Neural cell (in vitro differentiated cells): ENCODE data around the gene SPON1. TPM values are rescaled to one million over a fixed set of nuclear protein-coding genes. Genes with fewer than 3 reads are reported as not detected.

Source experiments
- H2AFZ ChIP-seq: fragments of 200-600, 300-800 bp; sonication (generic), shearing (Covaris generic); 2 replicates; pipeline ENCODE4 v1.6.0; 2014; ENCODE audit warnings: low read depth, mild to moderate bottlenecking, antibody characterized with exemption, low read length, moderate library complexity
- H3F3A ChIP-seq: fragments of 200-600 bp; shearing (Covaris generic); 2 replicates; pipeline ENCODE4 v1.6.1; 2016; ENCODE audit warnings: mild to moderate bottlenecking, moderate library complexity, mixed read lengths, antibody characterized with exemption, low read length; ENCODE audit not compliant: insufficient read depth, poor library complexity, severe bottlenecking
- H3K27ac ChIP-seq: fragments of 200-600, 300-800 bp; sonication (generic), shearing (Covaris generic); 2 replicates; pipeline ENCODE4 v1.5.1; 2014; ENCODE audit warnings: mild to moderate bottlenecking, low read length, moderate library complexity
- H3K27me3 ChIP-seq: fragments of 300-800, 200-600 bp; sonication (generic), shearing (Covaris generic); 2 replicates; pipeline ENCODE4 v1.6.0; 2014; ENCODE audit warnings: mild to moderate bottlenecking, low read depth, low read length, moderate library complexity; ENCODE audit not compliant: insufficient read depth
- H3K36me3 ChIP-seq: fragments of 300-800, 200-600 bp; sonication (generic), shearing (Covaris generic); 2 replicates; pipeline ENCODE4 v1.5.1; 2014; ENCODE audit warnings: mild to moderate bottlenecking, antibody characterized with exemption, low read length, moderate library complexity; ENCODE audit not compliant: insufficient read depth
- H3K4me2 ChIP-seq: fragments of 300-800, 200-600 bp; sonication (generic), shearing (Covaris generic); 2 replicates; pipeline ENCODE4 v1.6.0; 2014; ENCODE audit warnings: mild to moderate bottlenecking, low read length
- H3K4me3 ChIP-seq: fragments of 300-800, 200-600 bp; sonication (generic), shearing (Covaris generic); 2 replicates; pipeline ENCODE4 v1.5.1; 2014; ENCODE audit warnings: mild to moderate bottlenecking, low read length, moderate library complexity
- H3K79me2 ChIP-seq: fragments of 200-600 bp; shearing (Covaris generic); replicated peaks from 2 replicates; pipeline ENCODE4 v1.6.0; 2014; ENCODE audit warnings: mild to moderate bottlenecking, low read length, moderate library complexity; ENCODE audit not compliant: insufficient read depth
- H3K9ac ChIP-seq: fragments of 300-800, 200-600 bp; sonication (generic), shearing (Covaris generic); 2 replicates; pipeline ENCODE4 v1.6.1; 2016; ENCODE audit warnings: mild to moderate bottlenecking, low read length, mixed read lengths
- H3K9me2 ChIP-seq: fragments of 200-600 bp; shearing (Covaris generic); 2 replicates; pipeline ENCODE4 v1.6.1; 2016; ENCODE audit warnings: mild to moderate bottlenecking, low read length, mixed read lengths; ENCODE audit not compliant: insufficient read depth
- H3K9me3 ChIP-seq: fragments of 200-600, 300-800 bp; sonication (generic), shearing (Covaris generic); 2 replicates; pipeline ENCODE4 v1.6.1; 2016; ENCODE audit warnings: mild to moderate bottlenecking, mixed run types, low read length, moderate library complexity, mixed read lengths
- H4K20me1 ChIP-seq: fragments of 200-600 bp; shearing (Covaris generic); 2 replicates; pipeline ENCODE4 v1.6.1; 2016; ENCODE audit warnings: mild to moderate bottlenecking, mixed run types; ENCODE audit not compliant: insufficient read depth
- EP300 ChIP-seq: fragments of 450-650 bp; conservative IDR thresholded peaks from 2 replicates; pipeline ENCODE4 v1.6.1; 2014; ENCODE audit warnings: antibody characterized with exemption, mild to moderate bottlenecking, moderate library complexity; ENCODE audit not compliant: poor library complexity, severe bottlenecking
- EZH2 ChIP-seq: fragments of 200-600, 300-800 bp; shearing (Covaris generic), sonication (generic); IDR thresholded peaks from 2 replicates; pipeline ENCODE4 v1.6.1; 2014; ENCODE audit warnings: antibody characterized with exemption, low read length, borderline replicate concordance, mild to moderate bottlenecking; ENCODE audit not compliant: insufficient read depth, poor library complexity, severe bottlenecking
- MXI1 ChIP-seq: fragments of 450-650 bp; conservative IDR thresholded peaks from 2 replicates; pipeline ENCODE4 v1.6.1; 2014; ENCODE audit warnings: antibody characterized with exemption, mild to moderate bottlenecking; ENCODE audit not compliant: poor library complexity, severe bottlenecking
- POLR2AphosphoS5 ChIP-seq: IDR thresholded peaks from 2 replicates; pipeline ENCODE4 v1.6.1; 2012
- RAD21 ChIP-seq: fragments of 450-650 bp; conservative IDR thresholded peaks from 2 replicates; pipeline ENCODE4 v1.6.1; 2014; ENCODE audit warnings: antibody characterized with exemption, mild to moderate bottlenecking, moderate library complexity
- SMC3 ChIP-seq: fragments of 450-650 bp; conservative IDR thresholded peaks from 2 replicates; pipeline ENCODE4 v1.6.1; 2014; ENCODE audit warnings: antibody characterized with exemption, mild to moderate bottlenecking, moderate library complexity; ENCODE audit not compliant: poor library complexity
- TAF1 ChIP-seq: IDR thresholded peaks from 2 replicates; pipeline ENCODE4 v1.6.1; 2012; ENCODE audit warnings: low read depth
- polyA plus RNA-seq: library from polyadenylated mRNA; depleted of rRNA; stranded (reverse); fragments of >200 nt; gene quantifications from 2 replicates; pipeline ENCODE4 v1.2.3, GENCODE V29; 2014
- TF ChIP-seq, protein P1 (sequence below): fragments of 450-650 bp; IDR thresholded peaks from 2 replicates; pipeline ENCODE4 v1.5.1; 2014; ENCODE audit warnings: antibody characterized with exemption, mild to moderate bottlenecking, moderate library complexity; ENCODE audit not compliant: poor library complexity, severe bottlenecking
- TF ChIP-seq, protein P2 (sequence below): IDR thresholded peaks from 2 replicates; pipeline ENCODE4 v1.6.1; 2012; ENCODE audit warnings: borderline replicate concordance

Gene SPON1
- polyA plus RNA-seq, 1 donor from 2014 or later, result 0.66 TPM

DNA sequence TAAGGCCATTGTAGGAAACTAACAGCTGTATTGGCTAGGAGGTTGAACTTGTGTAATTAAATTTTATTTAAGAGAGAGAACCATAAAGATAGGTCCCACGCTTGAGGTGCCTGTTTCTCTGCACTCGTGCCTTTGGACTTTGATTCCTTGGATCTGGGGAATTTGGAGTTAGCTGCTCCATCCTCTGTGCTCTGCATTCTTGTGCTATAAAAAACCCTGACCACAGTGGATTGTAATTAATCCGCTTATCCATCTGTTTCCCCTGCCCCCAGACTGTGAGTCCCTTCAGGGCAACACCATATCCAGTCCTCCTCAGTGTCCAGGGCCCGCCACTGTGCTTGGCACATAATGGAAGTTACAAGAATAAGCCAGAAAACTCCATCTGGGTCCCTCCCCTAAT is 169.8 kb downstream of the SPON1 start:
- no peaks in the 10 kb centered on the region for H3F3A ChIP-seq
- no peak overlapping the region for H2AFZ ChIP-seq
- H3K36me3 ChIP-seq, result no peaks in the 10 kb centered on the region
- H3K4me2 ChIP-seq, result no peak overlapping the region
- no peak overlapping the region for H3K27ac ChIP-seq
- H3K9me2 ChIP-seq, result no peaks in the 10 kb centered on the region
- no peaks in the 10 kb centered on the region for H3K79me2 ChIP-seq
- peaks cover 3% of the 10 kb centered on the region for H3K9me3 ChIP-seq
- H3K4me3 ChIP-seq, result no peak overlapping the region
- no peak overlapping the region for H3K9ac ChIP-seq
- TF ChIP-seq RAD21, result no peak
- no peak for TF ChIP-seq TAF1
- no peaks in the 10 kb centered on the region for H3K27me3 ChIP-seq
- H4K20me1 ChIP-seq, result no peaks in the 10 kb centered on the region

DNA sequence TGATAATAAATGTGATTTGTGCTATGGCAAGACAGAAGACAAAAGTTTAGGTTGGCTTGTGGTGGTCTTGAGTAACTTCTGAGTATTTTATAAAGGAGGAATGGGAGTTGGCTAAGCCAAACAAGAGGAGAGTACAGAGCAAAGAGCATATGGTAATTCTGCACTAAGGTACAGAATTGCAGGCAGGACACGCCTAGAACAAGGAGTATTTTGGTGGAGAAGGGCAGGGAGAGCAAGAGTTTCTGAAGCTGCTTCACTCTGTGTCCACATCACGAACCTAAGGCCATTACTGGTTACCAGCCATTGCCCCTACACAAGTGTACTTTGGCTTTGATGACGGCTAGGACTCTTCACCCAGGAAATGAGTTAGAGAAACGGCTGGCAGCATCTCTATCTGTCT is 170.9 kb downstream of the SPON1 start:
- TF ChIP-seq, protein P1, sequence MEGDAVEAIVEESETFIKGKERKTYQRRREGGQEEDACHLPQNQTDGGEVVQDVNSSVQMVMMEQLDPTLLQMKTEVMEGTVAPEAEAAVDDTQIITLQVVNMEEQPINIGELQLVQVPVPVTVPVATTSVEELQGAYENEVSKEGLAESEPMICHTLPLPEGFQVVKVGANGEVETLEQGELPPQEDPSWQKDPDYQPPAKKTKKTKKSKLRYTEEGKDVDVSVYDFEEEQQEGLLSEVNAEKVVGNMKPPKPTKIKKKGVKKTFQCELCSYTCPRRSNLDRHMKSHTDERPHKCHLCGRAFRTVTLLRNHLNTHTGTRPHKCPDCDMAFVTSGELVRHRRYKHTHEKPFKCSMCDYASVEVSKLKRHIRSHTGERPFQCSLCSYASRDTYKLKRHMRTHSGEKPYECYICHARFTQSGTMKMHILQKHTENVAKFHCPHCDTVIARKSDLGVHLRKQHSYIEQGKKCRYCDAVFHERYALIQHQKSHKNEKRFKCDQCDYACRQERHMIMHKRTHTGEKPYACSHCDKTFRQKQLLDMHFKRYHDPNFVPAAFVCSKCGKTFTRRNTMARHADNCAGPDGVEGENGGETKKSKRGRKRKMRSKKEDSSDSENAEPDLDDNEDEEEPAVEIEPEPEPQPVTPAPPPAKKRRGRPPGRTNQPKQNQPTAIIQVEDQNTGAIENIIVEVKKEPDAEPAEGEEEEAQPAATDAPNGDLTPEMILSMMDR, result no peak
- TF ChIP-seq EZH2 (no peak), TAF1 (no peak), MXI1 (no peak)
- no peaks in the 10 kb centered on the region for H4K20me1 ChIP-seq

DNA sequence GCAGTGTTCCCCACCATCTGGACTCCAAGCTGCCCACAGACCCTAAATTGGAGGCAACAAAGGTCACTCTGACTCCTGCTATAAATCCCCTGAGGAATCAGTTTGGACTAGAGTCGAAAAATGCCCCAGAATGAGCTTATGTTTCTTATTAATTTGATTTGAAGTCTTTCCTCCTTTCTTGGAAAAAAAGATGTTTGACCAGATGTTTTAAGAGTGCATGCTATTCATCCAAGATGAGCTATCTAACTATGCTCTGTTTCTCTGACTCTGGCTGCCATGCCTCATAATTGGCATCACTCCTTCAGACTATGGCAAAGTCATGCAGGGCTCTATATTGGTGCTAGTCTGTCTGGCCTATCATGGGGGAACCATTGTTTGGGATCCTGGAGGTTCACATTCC is 174.0 kb downstream of the SPON1 start:
- TF ChIP-seq EP300 (no peak), RAD21 (no peak), POLR2AphosphoS5 (no peak), EZH2 (no peak), MXI1 (no peak), TAF1 (no peak), SMC3 (no peak)
- TF ChIP-seq, protein P2, sequence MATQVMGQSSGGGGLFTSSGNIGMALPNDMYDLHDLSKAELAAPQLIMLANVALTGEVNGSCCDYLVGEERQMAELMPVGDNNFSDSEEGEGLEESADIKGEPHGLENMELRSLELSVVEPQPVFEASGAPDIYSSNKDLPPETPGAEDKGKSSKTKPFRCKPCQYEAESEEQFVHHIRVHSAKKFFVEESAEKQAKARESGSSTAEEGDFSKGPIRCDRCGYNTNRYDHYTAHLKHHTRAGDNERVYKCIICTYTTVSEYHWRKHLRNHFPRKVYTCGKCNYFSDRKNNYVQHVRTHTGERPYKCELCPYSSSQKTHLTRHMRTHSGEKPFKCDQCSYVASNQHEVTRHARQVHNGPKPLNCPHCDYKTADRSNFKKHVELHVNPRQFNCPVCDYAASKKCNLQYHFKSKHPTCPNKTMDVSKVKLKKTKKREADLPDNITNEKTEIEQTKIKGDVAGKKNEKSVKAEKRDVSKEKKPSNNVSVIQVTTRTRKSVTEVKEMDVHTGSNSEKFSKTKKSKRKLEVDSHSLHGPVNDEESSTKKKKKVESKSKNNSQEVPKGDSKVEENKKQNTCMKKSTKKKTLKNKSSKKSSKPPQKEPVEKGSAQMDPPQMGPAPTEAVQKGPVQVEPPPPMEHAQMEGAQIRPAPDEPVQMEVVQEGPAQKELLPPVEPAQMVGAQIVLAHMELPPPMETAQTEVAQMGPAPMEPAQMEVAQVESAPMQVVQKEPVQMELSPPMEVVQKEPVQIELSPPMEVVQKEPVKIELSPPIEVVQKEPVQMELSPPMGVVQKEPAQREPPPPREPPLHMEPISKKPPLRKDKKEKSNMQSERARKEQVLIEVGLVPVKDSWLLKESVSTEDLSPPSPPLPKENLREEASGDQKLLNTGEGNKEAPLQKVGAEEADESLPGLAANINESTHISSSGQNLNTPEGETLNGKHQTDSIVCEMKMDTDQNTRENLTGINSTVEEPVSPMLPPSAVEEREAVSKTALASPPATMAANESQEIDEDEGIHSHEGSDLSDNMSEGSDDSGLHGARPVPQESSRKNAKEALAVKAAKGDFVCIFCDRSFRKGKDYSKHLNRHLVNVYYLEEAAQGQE, result no peak
- TF ChIP-seq, protein P1, result no peak
- Histone ChIP-seq H2AFZ (no peak overlapping the region), H3K27ac (no peak overlapping the region), H3K36me3 (no peaks in the 10 kb centered on the region), H3K4me2 (no peak overlapping the region), H3K79me2 (no peaks in the 10 kb centered on the region), H3K27me3 (no peaks in the 10 kb centered on the region), H3F3A (no peaks in the 10 kb centered on the region), H3K9me2 (no peaks in the 10 kb centered on the region), H4K20me1 (no peaks in the 10 kb centered on the region), H3K9ac (no peak overlapping the region), H3K4me3 (no peak overlapping the region), H3K9me3 (no peaks in the 10 kb centered on the region)

More for the DNA sequence above, 170.9 kb downstream of the SPON1 start:
- no peak overlapping the region for H2AFZ ChIP-seq
- H3K79me2 ChIP-seq, result no peaks in the 10 kb centered on the region
- no peaks in the 10 kb centered on the region for H3K27me3 ChIP-seq
- no peak overlapping the region for H3K9ac ChIP-seq
- no peaks in the 10 kb centered on the region for H3F3A ChIP-seq
- H3K9me3 ChIP-seq, result peaks cover 3% of the 10 kb centered on the region
- H3K36me3 ChIP-seq, result no peaks in the 10 kb centered on the region
- no peak overlapping the region for H3K4me2 ChIP-seq
- no peak overlapping the region for H3K27ac ChIP-seq
- H3K4me3 ChIP-seq, result no peak overlapping the region
- no peaks in the 10 kb centered on the region for H3K9me2 ChIP-seq
